Lower leg skin (tissue), 4 donors: Measurements from ENCODE around the gene PRRG4. TPM values are rescaled to one million over a fixed set of nuclear protein-coding genes. Genes with fewer than 3 reads are reported as not detected.
"Not testable (repeated sequence)": the region's sequence is repeated elsewhere in the genome, so short reads cannot be mapped to it uniquely, and the experiment has no call there.

Source experiments
- DNase-seq, 2 donors: peaks; one replicate each; pipeline ENCODE4 v3.0.0-alpha.2; 2019; ENCODE audit warnings: low spot score in 2 of 2
- H3K4me3 ChIP-seq: fragments of 200-600 bp; sonication (generic); 2 replicates; pipeline ENCODE4 v1.5.1; 2017; ENCODE audit warnings: mild to moderate bottlenecking, low read depth; ENCODE audit not compliant: poor library complexity, severe bottlenecking
- POLR2A ChIP-seq, 2 donors: fragments of 450-650 bp; IDR thresholded peaks; one replicate each; pipeline ENCODE4 v1.6.1; 2016 to 2017; ENCODE audit warnings: antibody characterized with exemption in 2 of 2, mild to moderate bottlenecking in 1 of 2, moderate library complexity in 1 of 2
- WGBS, 2 donors: methylation state at CpG; one replicate each; pipeline ENCODE4 v1.1.5; 2018; 5-methylcytosine and 5-hydroxymethylcytosine counted together
- intact Hi-C: fragments of 100-400 bp; cut with DNase I; formaldehyde crosslinking; loops from one replicate; pipeline ENCODE4 v1.15.0; 2023; ENCODE audit warnings: low total_unique reads
- total RNA-seq, 4 donors: library from RNA; depleted of rRNA; stranded (reverse); fragments of >200 nt; gene quantifications; one replicate each; pipeline ENCODE4 v1.1.0, GENCODE V29; 2016
- TF ChIP-seq, protein P1 (sequence below), 3 donors: fragments of 450-650 bp; IDR thresholded peaks; one replicate each; pipeline ENCODE4 v1.5.1; 2016; ENCODE audit warnings: antibody characterized with exemption in 3 of 3, mild to moderate bottlenecking in 3 of 3, moderate library complexity in 2 of 3

PRRG4 gene
- total RNA-seq, 4 donors from 2014 or later: 25.2 to 34.4 (median 31.6) TPM

DNA sequence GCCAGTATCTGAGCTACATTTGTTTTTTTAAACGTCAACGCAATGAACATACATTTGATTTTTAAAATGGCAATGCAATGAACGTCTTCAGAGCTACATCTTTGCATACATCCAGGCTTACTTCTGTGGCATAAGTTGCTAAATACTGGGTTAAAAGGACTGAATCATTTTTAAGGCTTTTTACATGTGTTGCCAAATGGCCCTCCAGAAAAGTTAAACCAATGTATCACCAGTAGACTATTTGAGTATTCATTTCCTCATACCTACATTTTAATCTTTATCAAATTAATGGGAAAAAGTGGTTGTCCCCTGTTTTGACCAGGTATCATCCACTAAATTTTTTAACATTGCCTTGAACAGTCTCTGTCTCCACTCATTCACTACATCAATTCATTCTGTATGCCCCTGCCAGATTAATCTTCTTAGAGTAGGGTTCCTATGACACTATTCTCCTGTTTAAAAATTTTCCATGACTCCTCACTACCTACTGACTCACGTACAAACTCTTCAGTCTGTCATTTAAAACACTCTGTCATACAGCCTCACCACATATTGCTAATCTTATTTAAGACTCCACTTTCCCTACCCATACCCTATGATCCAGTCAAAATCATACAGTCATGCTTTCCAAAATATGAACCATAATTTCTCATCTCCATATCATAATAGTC, 12.4 kb upstream of the PRRG4 start:
- TF ChIP-seq, protein P1, sequence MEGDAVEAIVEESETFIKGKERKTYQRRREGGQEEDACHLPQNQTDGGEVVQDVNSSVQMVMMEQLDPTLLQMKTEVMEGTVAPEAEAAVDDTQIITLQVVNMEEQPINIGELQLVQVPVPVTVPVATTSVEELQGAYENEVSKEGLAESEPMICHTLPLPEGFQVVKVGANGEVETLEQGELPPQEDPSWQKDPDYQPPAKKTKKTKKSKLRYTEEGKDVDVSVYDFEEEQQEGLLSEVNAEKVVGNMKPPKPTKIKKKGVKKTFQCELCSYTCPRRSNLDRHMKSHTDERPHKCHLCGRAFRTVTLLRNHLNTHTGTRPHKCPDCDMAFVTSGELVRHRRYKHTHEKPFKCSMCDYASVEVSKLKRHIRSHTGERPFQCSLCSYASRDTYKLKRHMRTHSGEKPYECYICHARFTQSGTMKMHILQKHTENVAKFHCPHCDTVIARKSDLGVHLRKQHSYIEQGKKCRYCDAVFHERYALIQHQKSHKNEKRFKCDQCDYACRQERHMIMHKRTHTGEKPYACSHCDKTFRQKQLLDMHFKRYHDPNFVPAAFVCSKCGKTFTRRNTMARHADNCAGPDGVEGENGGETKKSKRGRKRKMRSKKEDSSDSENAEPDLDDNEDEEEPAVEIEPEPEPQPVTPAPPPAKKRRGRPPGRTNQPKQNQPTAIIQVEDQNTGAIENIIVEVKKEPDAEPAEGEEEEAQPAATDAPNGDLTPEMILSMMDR (IDR thresholded peaks at IDR 0.05): no peak
- TF ChIP-seq POLR2A (IDR thresholded peaks at IDR 0.05): no peak
- WGBS, 2 donors: 80 to 89% methylated on average over 4 of the region's 4 CpGs
- no peak overlapping the region for H3K4me3 ChIP-seq
- intact Hi-C loops: no loop called here
- no peak for DNase-seq

DNA sequence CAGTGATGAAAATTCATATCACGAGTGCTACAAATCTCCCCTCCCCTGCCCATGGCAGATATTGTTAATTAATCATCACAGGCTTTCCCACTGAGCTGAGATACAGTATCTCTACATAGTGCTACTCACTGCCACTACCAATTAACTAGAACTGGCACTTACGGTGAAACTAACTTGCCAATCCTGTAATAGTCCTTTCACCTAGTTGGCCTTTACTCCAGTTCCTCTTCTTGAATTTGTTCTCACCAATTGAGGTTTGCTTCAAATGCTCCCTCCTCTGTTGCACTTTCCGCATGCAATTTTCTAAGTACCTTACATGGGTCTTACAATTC, 11.9 kb upstream of the PRRG4 start:
- TF ChIP-seq POLR2A (IDR thresholded peaks at IDR 0.05): no peak
- TF ChIP-seq, protein P1 (IDR thresholded peaks at IDR 0.05): no peak
- 63 to 74% methylated on average over 3 of the region's 3 CpGs for WGBS, 2 donors
- no peak overlapping the region for H3K4me3 ChIP-seq
- no peak for DNase-seq
- intact Hi-C loops: no loop called here

DNA sequence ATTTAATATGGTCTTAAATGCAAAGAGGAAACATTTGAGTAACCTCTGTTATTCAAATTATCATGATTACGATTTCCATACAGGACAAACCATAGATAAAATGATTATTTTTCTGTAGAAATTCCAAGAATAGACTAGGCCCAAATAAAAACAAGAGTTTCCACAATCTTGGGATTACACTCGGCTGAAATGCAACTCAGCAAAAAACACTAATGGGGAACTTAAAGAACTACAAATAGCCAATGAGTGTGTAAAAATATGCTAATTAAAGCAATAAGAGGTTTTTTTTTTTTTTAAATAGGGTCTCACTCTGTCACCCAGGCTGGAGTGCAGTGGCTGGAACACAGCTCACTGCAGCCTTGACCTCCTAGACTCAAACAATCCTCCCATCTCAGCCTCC, 10.5 kb upstream of the PRRG4 start:
- DNase-seq: no peak
- intact Hi-C loops: no loop called here
- no peak overlapping the region for H3K4me3 ChIP-seq
- 81 to 82% methylated on average over 2 of the region's 2 CpGs for WGBS, 2 donors
- no peak for TF ChIP-seq POLR2A (IDR thresholded peaks at IDR 0.05)
- TF ChIP-seq, protein P1 (IDR thresholded peaks at IDR 0.05): no peak

DNA sequence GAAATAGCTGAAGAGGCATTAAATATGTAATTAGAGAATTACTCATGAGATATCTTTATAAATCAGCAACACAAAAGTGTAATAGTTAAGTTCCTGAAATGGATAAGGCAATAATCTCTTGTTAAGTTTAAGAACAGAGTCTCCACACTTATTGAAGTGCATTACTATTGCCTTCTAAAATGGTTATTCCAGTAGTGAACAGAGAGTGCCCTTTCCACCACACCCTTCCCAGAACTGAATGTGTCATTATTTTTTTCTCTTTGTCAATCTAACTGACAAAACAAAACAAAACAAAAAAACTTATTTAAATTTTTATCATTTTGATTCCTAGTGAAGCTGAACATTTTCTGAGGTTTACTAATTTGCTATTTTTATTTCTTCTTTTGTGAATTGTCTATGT, 9.2 kb upstream of the PRRG4 start:
- no peak for DNase-seq
- intact Hi-C loops: no loop called here
- H3K4me3 ChIP-seq: no peak overlapping the region
- TF ChIP-seq, protein P1 (IDR thresholded peaks at IDR 0.05): no peak
- no peak for TF ChIP-seq POLR2A (IDR thresholded peaks at IDR 0.05)

DNA sequence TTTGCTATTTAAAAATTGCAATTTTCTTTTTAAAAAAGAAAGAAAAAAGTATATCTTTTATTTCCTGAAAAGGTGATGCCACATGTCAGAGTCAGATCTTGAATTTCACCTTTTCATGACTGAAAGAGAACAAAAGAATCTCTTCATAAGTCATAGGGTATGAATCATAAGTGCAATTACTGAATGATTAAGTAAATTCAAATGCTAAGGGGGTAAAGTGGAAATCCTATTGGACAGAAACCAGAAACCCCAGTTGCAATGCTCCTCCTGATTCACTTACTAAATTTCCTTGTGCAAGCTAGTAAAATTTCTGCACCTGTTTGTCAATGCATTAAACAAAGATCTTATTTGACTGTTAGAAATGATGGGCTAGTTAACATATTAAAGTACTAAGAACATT, 8.2 kb upstream of the PRRG4 start:
- no peak for DNase-seq
- intact Hi-C loops: no loop called here
- TF ChIP-seq, protein P1 (IDR thresholded peaks at IDR 0.05): no peak
- TF ChIP-seq POLR2A (IDR thresholded peaks at IDR 0.05): no peak
- no peak overlapping the region for H3K4me3 ChIP-seq

DNA sequence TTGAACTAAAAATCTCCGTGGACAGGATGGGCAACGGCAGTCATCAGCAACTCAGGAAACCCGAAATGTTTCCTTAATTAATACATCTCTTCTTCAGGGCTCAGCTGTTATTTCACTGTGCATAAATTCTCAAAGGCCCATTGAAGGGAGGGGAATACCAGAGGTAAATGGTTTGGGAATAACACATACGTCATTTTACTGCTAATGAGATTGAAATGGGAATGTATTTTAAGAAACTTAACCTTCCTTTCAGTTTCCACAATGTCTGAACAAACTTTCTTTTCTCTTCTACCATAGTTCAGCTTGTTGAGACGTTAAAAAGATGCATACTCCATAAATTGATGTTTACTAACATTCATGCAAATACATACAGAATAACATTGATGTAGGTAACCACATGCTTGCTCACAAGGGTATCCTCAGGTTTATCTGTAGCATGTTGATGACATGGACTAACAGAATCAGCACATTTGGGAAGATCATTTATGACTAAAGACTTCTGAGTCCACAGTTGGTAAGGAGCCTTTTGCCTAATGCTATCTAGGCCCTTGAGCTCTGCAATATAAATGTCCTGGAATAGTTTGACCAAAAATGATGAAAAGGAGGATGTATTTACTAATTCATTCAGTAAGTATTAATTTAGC, 7.7 kb upstream of the PRRG4 start:
- intact Hi-C loops: no loop called here
- TF ChIP-seq, protein P1 (IDR thresholded peaks at IDR 0.05): no peak
- no peak for TF ChIP-seq POLR2A (IDR thresholded peaks at IDR 0.05)
- 59 to 64% methylated on average over 5 of the region's 5 CpGs for WGBS, 2 donors
- DNase-seq: no peak
- no peak overlapping the region for H3K4me3 ChIP-seq

DNA sequence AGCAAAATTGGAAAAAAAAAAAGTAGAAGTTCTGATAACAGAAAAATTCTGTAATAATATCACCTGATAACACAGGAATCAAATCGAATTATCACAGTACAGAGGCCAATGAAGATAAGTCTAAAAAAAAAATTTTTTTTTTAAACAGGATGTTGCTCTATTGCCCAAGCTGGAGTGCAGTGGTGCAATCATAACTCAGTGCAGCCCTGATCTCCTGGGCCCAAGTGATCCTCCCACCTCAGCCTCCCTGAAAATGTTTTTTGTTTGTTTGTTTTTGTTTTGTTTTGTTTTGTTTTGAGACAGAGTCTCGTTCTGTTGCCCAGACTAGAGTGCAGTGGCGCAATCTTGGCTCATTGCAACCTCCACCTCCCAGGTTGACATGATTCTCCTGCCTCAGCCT, 6.1 kb upstream of the PRRG4 start:
- not testable (repeated sequence) for DNase-seq
- 85 to 87% methylated on average over 3 of the region's 3 CpGs for WGBS, 2 donors

More for the DNA sequence above, 6.1 kb upstream of the PRRG4 start:
- intact Hi-C loops, H3K4me3 ChIP-seq: not testable (repeated sequence)
